ENCODE results near the gene ACOT2. TPM values are rescaled to one million over a fixed set of nuclear protein-coding genes. Genes with fewer than 3 reads are reported as not detected.
"Not testable (repeated sequence)": the region's sequence is repeated elsewhere in the genome, so short reads cannot be mapped to it uniquely, and the experiment has no call there.

The ACOT2 gene, protein sequence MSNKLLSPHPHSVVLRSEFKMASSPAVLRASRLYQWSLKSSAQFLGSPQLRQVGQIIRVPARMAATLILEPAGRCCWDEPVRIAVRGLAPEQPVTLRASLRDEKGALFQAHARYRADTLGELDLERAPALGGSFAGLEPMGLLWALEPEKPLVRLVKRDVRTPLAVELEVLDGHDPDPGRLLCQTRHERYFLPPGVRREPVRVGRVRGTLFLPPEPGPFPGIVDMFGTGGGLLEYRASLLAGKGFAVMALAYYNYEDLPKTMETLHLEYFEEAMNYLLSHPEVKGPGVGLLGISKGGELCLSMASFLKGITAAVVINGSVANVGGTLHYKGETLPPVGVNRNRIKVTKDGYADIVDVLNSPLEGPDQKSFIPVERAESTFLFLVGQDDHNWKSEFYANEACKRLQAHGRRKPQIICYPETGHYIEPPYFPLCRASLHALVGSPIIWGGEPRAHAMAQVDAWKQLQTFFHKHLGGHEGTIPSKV
- 10 to 100 TPM; 10.2 to 10.5 TPM for total RNA-seq

DNA sequence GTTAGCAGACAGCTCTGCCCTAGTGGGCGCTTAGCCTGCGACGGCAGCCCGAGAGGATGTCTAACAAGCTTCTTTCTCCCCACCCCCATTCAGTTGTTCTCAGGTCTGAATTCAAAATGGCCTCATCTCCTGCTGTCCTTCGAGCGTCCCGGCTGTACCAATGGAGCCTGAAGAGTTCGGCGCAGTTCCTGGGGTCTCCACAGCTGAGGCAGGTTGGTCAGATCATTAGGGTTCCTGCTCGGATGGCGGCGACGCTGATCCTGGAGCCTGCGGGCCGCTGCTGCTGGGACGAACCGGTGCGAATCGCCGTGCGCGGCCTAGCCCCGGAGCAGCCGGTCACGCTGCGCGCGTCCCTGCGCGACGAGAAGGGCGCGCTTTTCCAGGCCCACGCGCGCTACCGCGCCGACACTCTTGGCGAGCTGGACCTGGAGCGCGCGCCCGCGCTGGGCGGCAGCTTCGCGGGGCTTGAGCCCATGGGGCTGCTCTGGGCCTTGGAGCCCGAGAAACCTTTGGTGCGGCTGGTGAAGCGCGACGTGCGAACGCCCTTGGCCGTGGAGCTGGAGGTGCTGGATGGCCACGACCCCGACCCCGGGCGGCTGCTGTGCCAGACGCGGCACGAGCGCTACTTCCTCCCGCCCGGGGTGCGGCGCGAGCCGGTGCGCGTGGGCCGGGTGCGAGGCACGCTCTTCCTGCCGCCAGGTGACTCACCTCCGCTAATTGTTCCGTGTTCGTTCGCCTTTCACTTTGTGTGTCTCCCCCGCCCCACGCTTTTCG, at the start of gene ACOT2:
ACOT2 (plus strand) TSS at position 29 of the 774 bp plus-strand sequence; CDS start at position 57, 28 bp downstream.
- not testable (repeated sequence) for H3K27me3 Mint-ChIP-seq, H3K36me3 Mint-ChIP-seq, H3K9me3 Mint-ChIP-seq
- peak; percentile 78 for DNase-seq (ENCODE audit: low spot score)
- Mint-ChIP-seq H3K27ac (peak within 1 kb of the TSS; percentile 81 to 82), H3K4me1 (ENCODE audit: low read depth in 2 of 2) (peaks cover 32 to 33% of the 10 kb centered on the region in 2 donors), H3K4me3 (peak within 1 kb of the TSS; percentile 91)
- peak; percentile 86 for ATAC-seq

DNA sequence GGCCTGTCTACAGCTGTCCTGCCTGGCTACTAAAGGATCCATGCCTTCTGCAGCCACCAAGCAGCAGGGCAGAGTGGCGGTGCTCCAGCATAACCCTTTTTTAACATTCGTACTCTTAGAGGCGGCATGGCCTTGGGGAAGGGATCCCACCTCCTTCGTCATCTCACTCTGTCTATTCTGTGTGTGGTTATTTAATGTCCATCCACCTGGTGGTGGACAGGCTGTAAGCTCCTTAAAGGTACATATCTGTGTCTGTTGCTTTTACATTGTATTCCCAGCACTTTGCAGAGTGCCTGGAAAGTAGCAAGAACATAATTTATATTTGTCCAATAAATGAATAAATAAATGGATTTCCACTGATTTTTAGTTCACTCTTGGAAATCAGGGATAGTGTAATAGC, 47.8 kb upstream of the ACOT2 start:
- no peaks in the 10 kb centered on the region for H3K9me3 Mint-ChIP-seq
- H3K27ac Mint-ChIP-seq, result no peak overlapping the region
- no peak overlapping the region for H3K4me3 Mint-ChIP-seq
- no peak for ATAC-seq
- no peaks in the 10 kb centered on the region for H3K36me3 Mint-ChIP-seq
- H3K4me1 Mint-ChIP-seq (ENCODE audit: low read depth in 2 of 2), result no peaks in the 10 kb centered on the region
- DNase-seq (ENCODE audit: low spot score), result no peak
- no peaks in the 10 kb centered on the region for H3K27me3 Mint-ChIP-seq

DNA sequence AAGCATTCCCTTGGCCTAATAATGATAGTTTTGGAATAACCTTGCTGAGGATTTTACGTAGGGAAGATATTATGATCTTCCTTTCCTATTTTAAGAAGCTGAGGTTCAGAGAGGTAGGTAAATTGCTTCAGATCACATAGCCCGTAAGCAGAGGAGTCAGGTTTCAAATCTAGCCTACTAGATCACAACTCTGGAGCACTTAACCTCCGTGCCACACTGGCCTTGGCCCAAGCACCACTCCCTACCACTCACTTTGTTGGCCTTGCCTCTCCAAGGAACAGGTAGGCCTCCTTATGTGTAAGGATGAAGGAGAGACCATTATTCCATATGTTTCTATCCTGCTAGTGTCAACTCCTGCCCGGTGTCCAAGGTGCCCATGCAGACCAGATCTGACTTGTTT, 44.5 kb upstream of the ACOT2 start:
- DNase-seq (ENCODE audit: low spot score) (no peak), ATAC-seq (no peak)
- no peak overlapping the region for H3K27ac Mint-ChIP-seq
- no peaks in the 10 kb centered on the region for H3K36me3 Mint-ChIP-seq
- H3K4me1 Mint-ChIP-seq (ENCODE audit: low read depth in 2 of 2), result no peaks in the 10 kb centered on the region
- no peaks in the 10 kb centered on the region for H3K27me3 Mint-ChIP-seq
- H3K9me3 Mint-ChIP-seq, result no peaks in the 10 kb centered on the region
- no peak overlapping the region for H3K4me3 Mint-ChIP-seq

DNA sequence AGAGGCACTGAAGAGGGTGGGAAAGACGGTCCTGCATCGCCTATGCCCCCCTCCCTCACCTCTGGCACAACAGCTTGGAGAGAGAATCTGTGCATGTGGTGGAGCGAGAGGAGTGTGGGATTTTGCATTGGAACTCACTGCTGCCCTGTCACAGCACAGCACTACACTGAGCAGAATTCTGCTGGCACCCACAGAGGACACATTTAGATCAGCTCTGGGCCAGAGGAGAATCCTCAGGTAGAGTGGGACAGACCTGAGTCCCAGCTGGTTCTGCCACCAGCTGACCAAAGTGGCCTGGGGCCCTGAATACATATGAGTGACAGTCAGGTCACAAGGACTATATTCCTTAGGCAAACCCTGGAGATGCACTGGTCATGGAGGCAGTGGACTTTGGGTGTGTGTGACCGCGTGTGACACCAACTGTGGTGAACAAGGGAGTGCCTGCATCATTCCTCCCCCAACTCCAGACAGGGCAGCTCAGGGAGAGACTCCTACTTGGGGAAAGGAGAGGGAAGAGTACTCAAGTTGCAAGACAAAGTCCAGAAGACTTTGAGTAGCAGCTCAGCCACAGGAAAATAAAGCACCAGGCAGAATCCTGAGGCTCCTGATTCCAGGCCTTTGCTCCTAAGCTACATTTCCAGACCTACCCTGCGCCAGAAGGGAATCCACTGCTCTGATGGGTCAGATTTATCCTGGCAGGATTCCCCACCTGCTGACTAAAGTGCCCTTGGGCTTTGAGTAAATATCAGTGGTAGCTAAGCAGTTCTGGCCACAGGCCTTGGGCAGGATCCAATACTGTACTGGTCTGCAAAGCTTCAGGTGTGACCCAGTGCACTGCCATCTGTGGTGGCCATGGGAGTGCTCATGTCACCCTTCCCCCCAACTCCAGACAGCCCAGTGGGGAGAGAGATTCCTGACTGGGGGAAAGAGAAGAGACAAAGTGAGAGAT, 42.7 kb upstream of the ACOT2 start:
- DNase-seq (ENCODE audit: low spot score), result no peak
- Mint-ChIP-seq H3K27ac (no peak overlapping the region), H3K9me3 (no peaks in the 10 kb centered on the region), H3K4me3 (no peak overlapping the region), H3K4me1 (ENCODE audit: low read depth in 2 of 2) (no peaks in the 10 kb centered on the region), H3K27me3 (no peaks in the 10 kb centered on the region), H3K36me3 (no peaks in the 10 kb centered on the region)
- ATAC-seq, result peak in 1 of 2 donors; percentile 38

DNA sequence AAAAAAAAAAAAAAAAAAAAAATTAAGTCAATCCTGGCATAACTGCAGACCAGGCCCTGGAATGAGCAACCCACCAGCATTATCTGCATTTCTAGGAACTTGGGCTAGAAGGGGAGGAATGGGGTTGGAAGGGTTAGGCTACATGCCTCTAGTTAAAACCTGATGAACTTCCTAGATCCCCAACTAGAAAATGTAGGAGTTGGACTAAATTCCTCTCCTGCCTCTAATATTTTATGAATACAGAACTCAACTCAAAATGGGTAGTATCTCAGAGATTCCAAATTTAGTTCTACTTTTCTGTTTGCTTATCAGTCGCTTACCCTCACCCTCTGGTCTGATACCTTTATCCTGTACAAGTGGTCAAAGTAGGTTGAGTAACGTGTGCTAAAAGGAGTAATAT, 39.7 kb upstream of the ACOT2 start:
- not testable (repeated sequence) for H3K4me1 Mint-ChIP-seq (ENCODE audit: low read depth in 2 of 2); ATAC-seq; DNase-seq (ENCODE audit: low spot score); H3K27me3 Mint-ChIP-seq; H3K36me3 Mint-ChIP-seq; H3K27ac Mint-ChIP-seq; H3K4me3 Mint-ChIP-seq; H3K9me3 Mint-ChIP-seq

DNA sequence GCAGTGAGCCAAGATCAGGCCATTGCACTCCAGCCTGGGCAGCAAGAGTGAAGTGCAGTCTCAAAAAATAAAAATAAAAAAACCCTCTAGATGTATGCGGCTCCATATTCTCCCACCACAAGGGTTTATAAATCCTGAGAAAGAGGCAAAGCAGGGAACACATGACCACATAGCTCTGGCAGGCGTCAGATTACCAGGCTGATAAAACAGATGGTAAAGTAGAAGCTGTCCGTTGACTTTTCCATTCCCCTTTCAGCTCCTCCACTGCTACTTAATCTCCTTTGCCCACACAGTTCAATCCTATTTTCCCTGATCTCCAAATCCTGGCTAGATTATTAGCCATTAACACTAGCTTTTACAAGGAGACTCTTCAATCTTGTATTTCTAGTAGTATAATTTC, 37.0 kb upstream of the ACOT2 start:
- H3K27ac Mint-ChIP-seq; H3K9me3 Mint-ChIP-seq; ATAC-seq; DNase-seq (ENCODE audit: low spot score); H3K4me1 Mint-ChIP-seq (ENCODE audit: low read depth in 2 of 2); H3K36me3 Mint-ChIP-seq; H3K4me3 Mint-ChIP-seq: not testable (repeated sequence)
- H3K27me3 Mint-ChIP-seq, result peaks cover 0 to 11% of the 10 kb centered on the region in 2 donors

DNA sequence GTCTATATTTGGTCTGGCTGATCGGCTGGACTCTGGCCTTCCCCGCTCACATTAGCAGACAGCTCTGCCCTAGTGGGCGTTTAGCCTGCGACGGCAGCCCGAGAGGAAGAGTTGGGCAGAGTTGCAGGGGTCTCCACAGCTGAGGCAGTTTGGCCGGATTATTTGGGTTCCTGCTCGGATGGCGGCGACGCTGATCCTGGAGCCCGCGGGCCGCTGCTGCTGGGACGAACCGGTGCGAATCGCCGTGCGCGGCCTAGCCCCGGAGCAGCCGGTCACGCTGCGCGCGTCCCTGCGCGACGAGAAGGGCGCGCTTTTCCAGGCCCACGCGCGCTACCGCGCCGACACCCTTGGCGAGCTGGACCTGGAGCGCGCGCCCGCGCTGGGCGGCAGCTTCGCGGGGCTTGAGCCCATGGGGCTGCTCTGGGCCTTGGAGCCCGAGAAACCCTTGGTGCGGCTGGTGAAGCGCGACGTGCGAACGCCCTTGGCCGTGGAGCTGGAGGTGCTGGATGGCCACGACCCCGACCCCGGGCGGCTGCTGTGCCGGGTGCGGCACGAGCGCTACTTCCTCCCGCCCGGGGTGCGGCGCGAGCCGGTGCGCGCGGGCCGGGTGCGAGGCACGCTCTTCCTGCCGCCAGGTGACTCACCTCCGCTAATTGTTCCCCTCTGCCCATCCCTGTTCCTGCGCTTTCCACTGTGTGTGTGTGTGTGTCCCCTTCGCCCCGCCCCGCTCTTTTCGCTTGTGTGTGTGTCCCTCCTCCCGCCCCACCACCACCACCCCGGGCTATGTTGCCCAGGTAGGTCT, 31.6 kb upstream of the ACOT2 start:
- Mint-ChIP-seq H3K4me3 (peak overlapping the region; percentile 69), H3K27me3 (peaks cover 0 to 18% of the 10 kb centered on the region in 2 donors)
- not testable (repeated sequence) for H3K4me1 Mint-ChIP-seq (ENCODE audit: low read depth in 2 of 2); H3K36me3 Mint-ChIP-seq; DNase-seq (ENCODE audit: low spot score); H3K9me3 Mint-ChIP-seq; H3K27ac Mint-ChIP-seq
- ATAC-seq, result peak in 1 of 2 donors; percentile 53

DNA sequence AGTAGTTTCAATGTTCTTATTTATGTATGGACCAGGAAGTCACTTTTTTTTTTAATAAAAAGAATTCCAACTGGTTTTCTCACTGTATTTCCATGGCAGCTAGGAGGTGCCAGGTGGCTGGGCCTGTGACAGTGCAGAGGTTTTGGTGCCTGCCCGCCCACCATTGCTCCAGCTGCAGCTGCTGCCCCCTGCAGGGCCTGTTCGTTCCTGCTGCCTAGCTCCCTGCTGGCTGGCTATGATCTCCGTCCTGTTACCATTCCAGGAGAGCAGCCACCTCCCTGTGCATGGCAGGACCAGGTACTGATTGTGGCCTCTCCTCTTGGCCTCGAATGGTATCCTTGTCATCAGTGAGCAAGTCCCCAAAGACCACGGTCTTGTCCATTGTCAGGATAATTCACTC, 30.0 kb upstream of the ACOT2 start:
- H3K36me3 Mint-ChIP-seq; H3K4me1 Mint-ChIP-seq (ENCODE audit: low read depth in 2 of 2); DNase-seq (ENCODE audit: low spot score); H3K9me3 Mint-ChIP-seq; H3K27ac Mint-ChIP-seq; H3K4me3 Mint-ChIP-seq: not testable (repeated sequence)
- ATAC-seq, result peak; percentile 75 to 92
- peaks cover 0 to 18% of the 10 kb centered on the region in 2 donors for H3K27me3 Mint-ChIP-seq

DNA sequence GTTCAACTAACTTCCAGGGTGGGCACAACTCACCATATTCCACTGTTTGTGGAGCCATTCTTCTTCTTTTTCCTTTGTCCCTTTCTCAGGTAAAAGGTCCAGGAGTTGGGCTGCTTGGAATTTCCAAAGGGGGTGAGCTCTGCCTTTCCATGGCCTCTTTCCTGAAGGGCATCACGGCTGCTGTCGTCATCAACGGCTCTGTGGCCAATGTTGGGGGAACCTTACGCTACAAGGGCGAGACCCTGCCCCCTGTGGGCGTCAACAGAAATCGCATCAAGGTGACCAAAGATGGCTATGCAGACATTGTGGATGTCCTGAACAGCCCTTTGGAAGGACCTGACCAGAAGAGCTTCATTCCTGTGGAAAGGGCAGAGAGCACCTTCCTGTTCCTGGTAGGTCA, 26.1 kb upstream of the ACOT2 start:
- not testable (repeated sequence) for H3K4me1 Mint-ChIP-seq (ENCODE audit: low read depth in 2 of 2); H3K4me3 Mint-ChIP-seq; H3K9me3 Mint-ChIP-seq; H3K36me3 Mint-ChIP-seq; H3K27ac Mint-ChIP-seq; DNase-seq (ENCODE audit: low spot score); ATAC-seq; H3K27me3 Mint-ChIP-seq

DNA sequence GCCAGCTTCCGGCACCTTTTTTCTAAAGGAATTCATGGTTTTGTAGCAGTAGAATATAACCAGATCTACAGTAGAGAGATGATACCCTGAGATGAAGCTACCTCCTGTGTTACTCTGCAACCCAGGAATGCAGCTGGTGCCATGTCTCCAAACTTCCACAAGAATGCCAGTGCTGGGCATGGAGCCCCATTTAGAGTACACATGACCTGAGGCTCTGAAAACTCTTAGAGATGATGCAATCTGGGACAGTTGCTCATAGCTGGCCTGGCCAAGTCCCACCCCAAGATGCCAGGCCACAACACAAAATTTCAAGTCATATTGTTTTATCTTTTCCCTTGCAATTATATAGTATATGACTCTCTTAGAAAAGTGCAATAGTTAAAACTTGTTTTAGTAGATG, 23.7 kb upstream of the ACOT2 start:
- not testable (repeated sequence) for H3K4me1 Mint-ChIP-seq (ENCODE audit: low read depth in 2 of 2); H3K36me3 Mint-ChIP-seq; H3K4me3 Mint-ChIP-seq; H3K9me3 Mint-ChIP-seq; H3K27ac Mint-ChIP-seq; H3K27me3 Mint-ChIP-seq; DNase-seq (ENCODE audit: low spot score); ATAC-seq

DNA sequence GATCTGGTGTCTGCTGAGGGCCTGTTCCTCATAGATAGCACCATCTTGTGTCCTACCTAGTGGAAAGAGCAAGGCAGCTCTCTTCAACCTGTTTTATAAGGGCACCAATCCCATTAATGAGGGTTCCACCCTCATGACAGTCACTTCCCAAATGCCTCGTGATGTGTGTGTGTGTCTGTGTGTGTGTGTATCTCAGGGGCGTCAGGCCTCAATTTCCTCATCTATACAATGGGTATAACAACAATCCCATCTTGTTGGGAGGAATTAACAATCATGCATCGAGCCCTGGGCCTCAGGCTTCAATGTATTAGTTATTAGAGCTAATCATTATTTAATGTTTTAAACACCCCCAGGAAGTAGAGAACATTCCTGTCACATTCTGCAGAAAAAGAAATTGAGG, 19.9 kb upstream of the ACOT2 start:
- H3K27ac Mint-ChIP-seq; DNase-seq (ENCODE audit: low spot score); H3K27me3 Mint-ChIP-seq; H3K9me3 Mint-ChIP-seq; H3K4me1 Mint-ChIP-seq (ENCODE audit: low read depth in 2 of 2); H3K4me3 Mint-ChIP-seq; H3K36me3 Mint-ChIP-seq; ATAC-seq: not testable (repeated sequence)

DNA sequence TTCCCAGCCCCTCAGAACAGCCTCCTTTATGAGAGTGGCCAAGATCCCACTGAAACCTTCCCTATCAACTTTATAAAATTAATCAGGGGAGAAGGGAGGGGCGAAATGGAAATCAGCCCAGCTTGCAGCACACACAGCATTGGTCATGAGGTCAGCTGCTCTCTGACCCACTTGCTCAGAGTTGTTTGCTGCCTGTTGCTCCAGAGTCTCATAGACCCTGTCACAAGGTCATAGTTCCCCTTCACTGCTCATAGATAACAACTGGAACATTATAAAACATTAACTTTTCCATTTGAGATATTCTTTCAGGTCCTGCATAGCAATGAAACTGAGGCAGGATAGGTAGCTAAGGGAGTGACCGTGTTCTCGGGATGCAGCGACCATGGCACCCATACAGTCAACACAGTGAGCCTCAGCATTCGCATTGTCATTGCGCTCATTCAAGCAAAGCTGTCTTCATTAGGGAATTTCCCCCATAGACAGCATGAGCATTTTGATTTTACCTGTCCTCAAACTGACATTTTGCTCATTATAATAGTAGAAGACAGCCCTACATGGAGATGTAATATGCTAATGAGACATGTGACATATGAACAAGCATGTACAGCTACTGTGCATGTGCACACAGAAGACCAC, 19.0 kb upstream of the ACOT2 start:
- ATAC-seq; DNase-seq (ENCODE audit: low spot score); H3K27me3 Mint-ChIP-seq; H3K4me1 Mint-ChIP-seq (ENCODE audit: low read depth in 2 of 2); H3K9me3 Mint-ChIP-seq; H3K27ac Mint-ChIP-seq; H3K4me3 Mint-ChIP-seq; H3K36me3 Mint-ChIP-seq: not testable (repeated sequence)

Measured in natural killer cell treated with Interleukin-12 subunit alpha and Interleukin-12 subunit beta and Interleukin-15 and Interleukin-18, amount 100 ng/mL, for 72 hours (primary cell).